GM21367 (cell line): ENCODE measurements around the gene HOXA2.

Source experiments
- ATAC-seq: cut with Tn5 transposase; IDR thresholded peaks from one replicate; pipeline ENCODE4 v1.9.1; 2021; ENCODE audit not compliant: unreplicated experiment

HOXA2 gene

DNA sequence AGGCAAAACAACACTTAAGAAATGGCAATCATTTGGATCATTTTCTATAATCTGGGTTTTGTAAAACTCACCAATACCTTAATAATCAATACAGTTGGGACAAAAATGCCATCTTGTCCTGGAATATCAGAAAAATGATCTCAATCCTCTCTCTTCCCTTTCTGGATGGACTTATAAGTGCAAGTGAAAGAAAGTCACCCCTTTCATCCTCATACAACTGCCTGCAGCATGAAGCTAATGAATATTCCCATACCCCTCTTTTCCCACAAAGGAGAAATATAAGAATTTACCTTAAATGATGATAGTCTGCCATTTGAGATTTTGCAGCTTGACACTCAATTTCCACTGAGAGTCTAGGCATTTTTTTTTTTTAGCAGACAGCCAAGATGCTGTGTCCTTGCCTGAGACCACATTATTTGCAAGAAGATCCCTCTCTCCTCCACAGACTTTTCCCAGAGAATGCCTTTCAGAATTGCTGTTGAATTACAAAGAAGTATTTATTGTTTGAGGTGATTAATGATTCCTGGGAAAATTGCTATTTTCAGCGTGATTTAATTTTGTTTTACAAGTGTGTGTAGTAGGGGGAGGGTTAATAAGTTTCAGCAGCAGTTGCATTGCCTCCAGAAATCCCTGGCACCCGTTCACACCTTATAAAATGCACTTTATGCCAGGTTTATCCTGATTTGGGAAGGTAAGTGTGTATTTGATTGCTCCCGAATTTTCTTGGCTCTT lies 24.3 kb upstream of the HOXA2 start:
- no peak for ATAC-seq

DNA sequence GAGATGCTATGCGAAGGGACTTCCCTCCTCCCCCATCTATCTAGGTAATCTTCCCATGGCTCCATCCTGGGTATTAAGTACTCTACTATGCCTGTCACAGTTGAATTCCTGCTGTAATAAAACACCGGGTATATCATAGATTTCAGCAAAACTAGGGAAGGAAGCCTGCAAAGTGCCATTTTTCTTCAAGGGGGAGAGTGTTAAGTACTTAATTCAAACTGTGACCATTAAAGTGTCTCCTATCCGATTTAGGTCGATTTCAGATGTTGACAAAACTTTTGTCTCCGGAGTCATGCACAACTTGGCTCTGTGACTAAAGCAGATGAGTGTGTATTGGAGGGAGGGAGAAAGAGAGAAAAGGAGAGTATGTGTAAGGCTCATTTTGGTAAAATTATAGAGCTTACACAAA lies 23.5 kb upstream of the HOXA2 start:
- ATAC-seq = no peak

DNA sequence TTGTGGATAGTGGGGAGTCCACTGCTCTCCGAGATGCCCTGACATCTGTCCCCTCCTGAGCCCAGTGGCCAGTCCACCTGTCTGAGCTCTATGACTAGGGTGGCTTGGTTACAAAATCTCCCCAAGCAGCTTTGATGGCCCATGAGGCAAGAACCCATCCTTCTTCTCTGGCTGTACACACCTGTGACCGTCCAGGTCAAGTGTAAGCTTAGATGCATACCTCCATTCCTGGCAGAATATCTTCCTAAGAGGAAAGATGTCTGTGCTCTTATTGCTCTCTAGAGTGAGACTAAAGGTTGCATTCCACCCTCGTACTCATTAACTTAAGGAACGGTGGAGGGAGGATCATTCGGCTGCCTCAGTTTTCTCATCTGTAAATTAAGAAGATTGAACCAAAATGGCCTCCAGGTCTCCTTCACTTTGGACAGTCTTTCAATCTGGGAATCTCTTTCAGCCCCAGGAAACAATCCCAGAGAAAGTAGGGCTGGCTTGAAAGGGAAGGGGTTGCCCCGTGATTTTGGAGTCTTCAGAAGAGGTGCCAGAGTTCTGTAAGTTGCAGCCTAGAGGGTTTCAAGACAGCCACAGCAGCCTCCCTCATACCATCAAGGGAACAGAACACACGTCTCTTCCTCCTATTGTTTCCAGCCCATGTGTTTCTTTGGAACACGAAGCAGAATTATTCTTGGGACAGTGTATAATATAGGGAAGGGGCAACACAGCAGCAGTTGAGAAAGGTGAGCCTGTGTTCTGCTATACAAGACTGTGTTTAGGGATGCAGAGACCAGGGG lies 22.6 kb upstream of the HOXA2 start:
- no peak for ATAC-seq

DNA sequence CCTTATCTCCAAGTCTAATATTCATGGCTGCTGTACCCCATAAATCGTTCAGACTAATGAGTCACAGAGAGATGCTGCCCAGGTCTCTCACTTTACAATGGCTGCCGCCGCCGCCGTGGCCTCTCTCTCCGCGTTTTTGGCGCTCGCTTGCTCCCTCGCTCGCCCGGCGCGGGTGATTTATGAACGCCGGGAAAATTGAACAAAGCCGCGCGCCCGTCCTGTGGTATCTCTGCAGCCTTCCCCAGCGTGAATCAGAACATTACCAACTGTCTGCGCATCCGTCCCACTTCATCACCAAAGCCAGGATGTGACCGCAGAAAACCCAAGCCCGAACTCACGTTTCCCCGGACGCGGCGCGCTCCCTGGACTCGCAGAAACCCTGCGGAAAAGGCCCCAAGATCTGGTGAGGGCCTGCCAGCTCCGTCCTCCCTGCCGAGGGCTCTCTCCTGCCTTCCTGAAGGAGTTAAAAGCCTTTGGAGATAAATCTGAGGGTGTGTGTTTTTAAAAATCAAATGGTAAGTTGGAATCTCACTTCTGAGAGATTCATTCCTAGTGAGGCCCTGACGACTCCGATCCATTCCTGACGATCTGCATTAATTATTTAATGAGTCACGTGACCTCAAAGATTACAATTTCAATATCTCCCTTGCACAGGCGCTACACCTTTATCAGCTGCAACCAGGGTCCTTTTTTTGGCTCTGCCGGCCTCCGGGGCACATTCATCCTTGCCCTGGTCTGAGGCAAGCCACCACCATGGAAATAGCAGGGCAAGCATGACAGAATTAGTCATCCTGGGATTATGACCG lies 21.8 kb upstream of the HOXA2 start:
- ATAC-seq = no peak

DNA sequence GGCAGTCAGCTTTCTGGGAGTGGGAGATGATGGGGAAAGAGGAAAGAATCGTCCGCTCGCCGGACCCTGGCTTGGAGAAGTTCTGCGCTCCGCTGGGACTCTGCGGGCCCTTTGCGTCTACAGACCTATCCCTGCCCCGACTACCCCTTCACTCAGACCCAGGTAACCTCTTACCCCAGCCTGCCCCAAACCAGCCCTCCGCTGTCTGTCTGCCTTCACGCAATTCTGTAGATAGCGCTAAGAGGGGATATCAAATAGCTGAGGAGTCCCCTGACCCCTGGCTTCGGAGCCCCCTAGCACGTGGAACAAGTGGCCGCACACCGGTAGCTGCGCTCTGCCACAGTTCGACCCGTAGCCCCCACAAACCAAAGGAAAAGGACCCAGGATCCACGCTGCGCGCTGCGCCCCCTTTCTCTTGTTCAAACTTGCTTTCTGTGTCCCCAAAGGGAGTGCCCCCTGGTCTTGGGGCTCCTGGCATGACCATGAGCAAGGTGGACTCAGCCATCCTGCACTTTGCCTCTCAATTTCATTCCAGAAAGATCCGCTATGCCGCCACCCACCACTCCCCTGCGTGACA lies 21.1 kb upstream of the HOXA2 start:
- ATAC-seq = no peak

DNA sequence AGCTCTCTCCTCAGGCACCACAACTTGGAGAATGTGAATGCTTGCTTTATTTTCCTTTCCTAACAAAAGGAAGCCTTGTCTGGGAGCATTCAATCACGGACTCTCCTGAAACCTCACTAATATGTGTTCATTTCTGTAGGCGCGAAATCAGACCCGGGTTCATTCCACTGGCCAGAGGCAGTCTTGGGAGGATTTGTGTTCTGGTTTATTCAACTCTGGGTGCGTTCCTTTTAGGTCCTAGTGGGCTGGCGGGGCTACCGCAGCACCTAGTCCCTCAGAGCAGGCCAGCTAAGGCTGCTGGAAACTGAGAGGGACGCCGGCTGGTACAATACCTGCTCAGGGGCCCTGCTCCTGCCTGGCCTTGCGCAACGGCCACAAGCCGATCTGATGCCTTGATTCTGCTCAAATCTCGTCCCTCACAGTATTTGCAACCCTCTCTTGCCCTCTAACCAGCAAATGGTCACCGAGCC lies 20.6 kb upstream of the HOXA2 start:
- no peak for ATAC-seq

DNA sequence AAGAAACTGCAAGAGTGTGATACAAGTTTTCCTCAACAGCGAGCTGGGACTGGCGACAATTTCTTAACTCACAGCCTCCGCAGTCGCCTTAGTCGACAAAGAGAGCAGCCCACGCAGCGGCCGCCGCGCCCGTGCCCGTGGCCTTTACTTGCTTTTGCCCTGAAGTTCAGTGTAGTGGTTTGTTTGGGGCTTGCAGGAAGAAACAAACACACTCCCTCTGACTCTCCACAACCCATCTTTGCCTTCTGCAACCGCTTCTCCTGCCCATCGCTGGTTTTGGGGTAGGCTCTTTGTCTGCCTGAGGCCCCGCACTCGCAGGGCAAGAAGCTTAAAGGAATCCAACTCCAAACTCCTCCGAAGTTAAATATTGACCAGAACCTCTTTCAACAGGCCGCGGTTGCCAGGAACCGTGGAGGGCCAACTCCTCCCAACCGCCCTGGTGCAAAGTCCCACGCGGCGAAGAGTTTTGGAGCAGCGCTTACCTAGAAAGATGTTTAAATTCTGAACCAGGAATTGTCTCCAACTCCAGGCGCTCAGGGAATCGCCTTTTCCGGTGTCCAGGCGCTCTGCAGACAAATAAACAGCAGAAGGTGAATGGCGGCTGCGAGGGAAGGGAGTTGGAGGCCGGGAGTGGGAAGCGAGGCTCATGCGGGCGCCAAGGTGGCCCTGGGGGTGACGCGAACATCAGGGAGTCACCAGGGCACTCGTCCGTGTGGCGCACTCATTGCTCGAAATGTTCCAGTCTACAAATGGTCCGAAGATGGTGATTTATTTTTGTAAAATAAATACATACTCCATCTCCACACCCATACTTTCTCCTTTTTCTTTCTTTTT lies 19.8 kb upstream of the HOXA2 start:
- no peak for ATAC-seq

DNA sequence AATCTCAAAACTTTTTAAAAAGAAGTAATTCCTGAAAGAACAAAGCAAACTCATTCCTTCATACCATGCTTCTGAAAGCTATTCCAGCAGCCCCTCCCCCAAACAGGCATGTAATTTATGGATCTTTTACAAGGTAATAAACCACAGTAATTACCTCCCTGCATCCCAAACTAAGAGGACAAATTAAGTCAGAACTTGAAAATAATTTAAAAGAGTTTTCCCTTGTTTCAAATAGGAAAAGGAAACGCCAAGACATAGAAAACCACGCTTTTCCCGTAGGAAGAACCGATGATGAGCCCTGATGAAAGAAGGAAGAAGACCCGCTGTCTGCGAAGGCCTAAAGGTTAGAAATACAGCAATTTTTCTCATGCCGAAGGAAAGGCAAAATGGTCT lies 19.2 kb upstream of the HOXA2 start:
- no peak for ATAC-seq

DNA sequence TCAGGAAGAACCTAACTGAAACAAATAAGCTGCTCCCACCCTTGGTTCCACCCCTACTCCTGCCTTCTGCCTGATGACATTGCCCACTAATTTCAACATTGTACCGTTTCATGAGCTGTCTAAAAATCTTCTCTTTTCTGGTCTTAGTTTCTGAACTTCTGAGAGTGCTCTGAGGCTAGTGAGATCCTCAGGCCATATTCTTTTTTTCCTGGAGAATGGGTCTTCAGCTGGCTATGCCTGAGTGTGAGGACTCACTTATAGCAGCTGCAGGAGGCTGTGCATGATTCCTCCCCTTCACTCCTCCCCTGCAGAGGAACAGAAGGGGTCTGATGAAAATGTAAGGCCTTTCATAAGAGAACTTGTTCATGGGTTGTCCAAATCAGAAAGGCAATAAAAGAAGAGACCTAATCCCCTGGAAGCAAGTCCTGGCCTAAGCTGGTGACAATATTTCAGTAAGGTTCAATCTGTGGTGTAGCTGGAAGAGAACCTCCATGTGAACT lies 17.0 kb upstream of the HOXA2 start:
- no peak for ATAC-seq

DNA sequence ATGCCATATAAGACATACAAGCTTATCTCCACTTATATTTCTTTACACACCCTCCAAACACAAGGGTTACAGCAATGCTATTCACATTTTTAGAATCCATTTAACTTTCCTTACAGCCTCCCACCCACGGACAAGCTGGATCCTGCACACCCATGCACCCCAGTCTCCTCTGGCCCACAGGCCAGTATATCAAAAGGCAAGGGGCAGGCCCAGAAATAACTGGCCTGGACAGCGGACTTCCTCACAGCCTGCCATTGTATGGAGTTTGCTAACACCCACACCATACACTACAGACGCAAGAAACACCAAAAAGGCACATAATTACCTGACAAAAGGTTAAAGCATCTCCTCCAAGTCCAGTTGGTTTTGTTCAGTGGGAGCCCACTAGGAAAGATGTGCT lies 16.1 kb upstream of the HOXA2 start:
- ATAC-seq = no peak

DNA sequence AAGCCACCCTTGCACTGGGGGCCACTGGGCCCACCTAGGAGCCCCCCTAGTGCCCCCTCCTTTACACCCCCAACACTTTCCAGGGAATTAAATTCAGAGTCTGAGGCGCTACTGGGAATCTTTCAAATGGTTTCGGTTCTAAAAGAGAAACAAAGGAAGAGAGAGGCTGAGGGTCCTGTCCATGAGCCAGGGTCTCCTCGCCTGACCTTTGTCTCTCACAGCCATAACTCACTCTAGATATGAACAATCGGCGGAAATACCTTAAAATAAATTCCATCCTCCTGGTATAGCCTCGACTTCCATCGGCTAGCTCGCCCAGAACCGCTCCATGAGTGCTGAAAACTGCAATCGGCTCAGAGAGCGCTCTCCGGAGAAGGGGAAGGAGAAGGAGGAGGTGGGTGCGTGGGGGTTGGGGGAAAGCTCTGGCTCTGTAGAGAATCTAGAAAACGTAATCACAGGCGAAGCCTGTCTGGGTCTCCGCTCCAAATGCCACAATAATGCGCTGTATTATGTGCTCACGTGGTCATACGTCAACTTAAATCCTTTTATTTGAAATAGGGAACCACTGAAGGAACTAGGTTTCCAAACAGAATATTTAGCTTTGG lies 15.5 kb upstream of the HOXA2 start:
- no peak for ATAC-seq

DNA sequence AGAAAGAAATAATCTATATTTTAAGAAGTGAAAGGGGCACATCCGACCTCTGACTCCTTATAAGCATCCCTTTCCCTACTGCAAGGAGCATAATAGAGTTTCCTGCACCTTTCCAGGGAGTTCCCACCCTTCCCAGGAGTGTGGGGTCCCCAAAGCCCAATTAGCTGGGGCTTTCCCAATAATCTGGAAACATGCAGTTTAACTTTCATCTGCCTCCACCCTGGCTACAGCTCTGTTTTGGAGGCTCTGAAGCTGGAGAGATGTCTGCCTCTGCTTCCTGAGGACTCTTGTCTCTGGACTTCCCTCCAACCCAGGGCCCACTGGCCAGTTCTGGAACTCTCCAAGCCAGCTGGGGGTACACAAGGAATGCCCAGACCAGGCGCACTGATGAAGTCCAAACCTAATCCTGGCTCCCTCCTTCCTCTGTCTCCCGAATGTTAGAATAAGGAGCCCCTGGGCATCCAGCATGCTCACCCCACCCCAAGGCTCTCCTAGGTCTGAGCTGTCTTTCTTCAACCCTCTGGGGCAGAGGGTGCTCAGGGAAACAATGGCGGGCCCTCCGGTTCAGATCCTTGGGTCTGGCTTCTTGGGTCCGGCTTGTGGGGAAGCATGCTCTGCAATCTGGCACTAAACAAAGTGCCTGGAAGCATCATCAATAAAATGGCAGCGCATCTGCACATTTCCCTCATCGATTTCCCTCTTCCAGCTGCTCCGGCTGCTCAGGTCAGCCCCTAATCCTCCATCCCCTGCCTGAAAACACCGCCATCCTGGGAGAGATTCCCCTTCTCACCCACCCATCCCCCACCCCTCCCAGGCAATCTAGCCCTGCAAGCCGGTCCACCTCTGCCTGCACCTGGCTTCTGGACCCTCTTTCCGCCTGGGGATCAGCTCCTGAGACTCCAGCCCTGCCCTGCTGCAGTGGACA lies 14.7 kb upstream of the HOXA2 start:
- ATAC-seq = no peak

DNA sequence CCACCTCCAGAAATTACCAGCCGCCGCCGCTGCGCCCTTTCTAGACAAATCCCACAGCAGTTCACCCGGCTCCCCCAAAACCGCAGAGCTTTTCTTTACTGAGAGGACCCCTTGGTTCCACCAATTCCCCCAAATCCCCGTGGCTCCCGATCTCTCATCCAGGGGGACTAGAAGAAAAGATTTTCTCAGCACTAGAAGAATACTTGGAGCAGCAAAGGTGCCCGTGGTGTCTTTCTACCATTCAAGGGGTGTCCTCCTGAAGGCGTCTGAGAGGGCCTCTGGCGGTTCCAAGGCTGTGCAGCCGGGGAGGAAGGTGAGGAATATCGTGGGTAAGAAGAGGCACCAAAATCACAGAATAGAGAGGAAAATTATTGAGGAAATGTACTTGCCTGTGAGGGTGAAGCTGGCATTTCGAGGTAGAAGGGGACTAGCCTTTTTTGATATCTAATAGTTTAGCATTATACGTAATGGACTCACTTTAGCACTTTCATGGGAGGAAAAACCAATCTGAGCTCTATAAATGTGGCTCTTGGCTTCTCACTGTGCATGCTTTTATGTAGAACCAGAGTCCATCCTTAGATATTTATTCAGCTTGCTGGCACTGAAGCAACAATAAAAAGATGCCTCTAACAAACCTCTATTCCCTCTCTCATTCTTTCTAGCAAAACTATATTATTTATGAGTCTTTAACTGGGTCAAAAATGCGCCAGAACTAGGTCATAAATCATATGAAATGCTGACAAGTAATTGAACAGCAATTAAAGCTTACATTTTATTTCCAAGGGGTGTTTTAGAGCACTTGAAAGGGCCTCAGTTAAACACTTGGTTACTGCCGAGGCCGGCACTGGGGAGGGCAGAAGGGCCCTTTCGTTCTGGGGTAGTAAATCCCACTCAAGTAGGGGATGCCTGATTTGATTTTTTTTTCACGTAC lies 13.8 kb upstream of the HOXA2 start:
- ATAC-seq = no peak

DNA sequence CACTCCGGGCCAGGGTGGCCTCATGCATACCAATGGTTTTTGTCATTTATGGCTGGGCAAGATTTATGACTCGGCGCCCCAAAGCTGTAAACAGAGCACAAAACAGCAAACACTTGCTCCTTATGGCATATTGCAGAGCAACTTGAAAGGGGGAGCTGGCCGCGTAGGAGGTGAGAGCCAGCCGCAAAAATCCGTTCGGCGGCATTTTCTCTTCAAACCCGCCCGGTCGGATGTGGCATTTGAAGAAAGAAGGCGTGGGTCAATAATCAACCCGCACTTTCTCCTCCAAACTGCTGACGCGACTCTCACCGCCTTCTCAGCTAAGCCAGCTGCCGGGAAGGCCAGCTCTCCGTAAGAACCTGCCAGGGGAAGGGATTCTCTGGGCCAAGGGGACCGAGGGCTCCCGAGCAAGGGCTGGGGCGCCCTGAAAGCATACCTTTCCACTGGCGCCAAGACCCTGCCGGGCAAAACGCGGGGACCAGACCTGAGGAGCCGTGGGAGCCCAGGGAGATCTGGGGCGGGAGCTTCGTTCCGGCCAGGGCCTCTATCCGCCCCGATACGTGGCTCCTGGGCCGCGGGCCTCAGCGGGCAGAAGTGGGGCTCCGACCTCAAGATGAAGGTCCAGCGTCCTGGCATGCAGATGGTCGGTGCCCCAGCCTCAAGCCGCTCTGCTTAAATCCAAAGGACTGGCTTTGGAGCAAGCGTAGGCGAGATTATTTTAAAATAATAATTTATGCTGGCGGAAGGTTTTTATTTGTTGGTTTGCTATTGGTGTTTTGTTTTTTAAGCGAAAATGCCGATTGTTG lies 12.9 kb upstream of the HOXA2 start:
- ATAC-seq = no peak

DNA sequence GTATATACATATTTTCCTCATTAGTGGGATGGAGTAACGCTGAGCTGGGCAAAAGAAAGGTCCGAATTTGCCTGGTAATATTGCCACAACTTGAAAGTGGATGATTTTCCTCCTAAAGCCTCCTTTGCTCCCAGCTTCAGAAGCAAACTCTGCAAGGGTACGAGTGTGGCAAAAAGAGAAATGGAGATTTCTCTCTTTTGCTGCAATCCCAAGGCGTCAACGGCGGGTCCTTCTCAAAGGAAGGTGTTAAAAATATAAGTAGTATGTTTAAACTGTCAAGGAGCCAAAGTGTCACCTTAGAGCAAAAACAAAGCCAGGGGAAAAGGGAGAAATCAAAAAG lies 12.4 kb upstream of the HOXA2 start:
- ATAC-seq = no peak

DNA sequence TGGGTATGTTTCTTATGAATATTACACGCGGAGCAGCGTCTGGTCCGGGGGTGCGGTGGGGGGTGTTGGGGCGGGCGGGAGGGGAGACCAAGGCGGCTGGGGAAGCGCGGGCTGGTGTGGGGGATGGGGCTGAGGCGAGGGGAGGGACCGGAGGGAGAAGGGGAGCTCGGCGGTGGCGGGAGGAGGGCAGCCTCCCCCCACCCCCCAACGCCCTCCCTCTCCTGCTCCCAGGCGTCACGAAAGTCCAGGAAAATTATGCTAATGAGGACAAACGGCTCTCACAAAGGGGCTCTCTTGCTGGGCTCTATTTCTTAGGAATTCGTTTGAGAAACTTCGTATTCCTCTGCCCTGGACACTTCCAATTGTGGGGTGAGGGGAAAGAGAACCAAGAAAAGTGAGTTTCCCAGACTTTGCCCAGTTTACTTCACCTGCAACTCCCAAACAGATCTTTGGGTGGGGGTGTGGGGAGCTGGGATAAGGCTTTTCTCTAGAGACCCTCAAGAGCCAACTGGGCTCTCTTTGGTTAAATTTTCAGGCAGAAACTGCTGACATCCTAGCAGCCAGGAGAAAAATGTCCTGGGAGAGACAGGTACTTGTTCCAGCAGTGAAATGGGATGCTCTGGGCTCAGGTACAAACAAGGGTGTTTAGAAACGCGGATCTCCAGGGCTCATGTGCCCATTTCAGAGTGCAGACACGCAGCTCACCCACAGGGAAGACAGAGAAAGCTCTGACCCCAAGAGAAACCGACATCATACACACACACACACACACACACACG lies 11.7 kb upstream of the HOXA2 start:
- ATAC-seq = no peak
